ENCODE results near the gene LEP. TPM values are rescaled to one million over a fixed set of nuclear protein-coding genes. Genes with fewer than 3 reads are reported as not detected.

The LEP gene
- polyA plus RNA-seq, 1 experiment = 0.05 TPM

DNA sequence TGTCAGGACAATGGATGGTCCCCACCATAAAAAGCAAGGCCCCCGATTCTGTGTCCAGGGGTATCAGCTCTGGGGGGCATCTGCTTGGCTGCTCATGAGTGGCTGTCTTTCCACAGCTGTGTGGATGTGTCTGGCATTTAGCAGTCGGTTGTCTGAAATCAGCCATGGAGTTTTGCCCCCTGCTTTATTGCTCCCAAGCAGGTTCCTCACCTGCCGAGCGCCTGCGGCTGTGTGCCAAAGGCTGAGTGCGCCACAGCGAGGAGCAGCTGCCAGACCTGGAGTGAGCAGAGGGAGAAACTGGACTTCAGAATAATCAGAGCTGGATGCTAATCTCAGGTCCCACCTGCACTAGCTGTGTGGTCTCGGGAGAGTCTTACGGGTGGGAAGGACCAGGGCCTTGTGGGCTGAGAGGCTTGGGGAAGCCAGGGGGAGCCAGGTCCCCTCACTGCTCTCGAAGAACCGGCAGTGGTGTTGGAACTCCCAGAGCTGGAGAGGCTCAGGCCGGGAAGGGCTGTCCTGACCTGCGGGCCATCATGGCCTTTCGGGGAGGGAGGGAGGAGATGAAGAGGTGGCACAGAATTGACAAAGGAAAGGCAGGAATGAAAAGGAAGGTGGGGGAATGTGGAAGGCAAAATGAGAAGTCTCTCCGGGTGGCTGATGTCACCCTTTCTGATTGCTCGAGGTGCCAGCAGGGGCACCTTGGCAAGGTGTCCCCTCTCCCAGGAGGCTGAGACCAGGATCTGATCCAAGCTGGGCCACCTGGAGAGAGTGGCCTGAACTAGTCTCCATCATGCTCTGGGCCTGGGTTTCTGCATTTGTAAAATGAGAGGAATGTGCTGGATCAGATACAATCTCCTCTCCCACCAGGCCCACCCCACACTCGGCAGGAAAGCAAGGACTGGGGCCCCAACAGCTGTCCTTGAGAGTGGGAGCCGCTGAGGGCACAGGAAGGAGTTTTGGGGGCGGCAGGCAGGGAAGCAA lies 30.2 kb upstream of the LEP start:
- TF ChIP-seq, protein P1, sequence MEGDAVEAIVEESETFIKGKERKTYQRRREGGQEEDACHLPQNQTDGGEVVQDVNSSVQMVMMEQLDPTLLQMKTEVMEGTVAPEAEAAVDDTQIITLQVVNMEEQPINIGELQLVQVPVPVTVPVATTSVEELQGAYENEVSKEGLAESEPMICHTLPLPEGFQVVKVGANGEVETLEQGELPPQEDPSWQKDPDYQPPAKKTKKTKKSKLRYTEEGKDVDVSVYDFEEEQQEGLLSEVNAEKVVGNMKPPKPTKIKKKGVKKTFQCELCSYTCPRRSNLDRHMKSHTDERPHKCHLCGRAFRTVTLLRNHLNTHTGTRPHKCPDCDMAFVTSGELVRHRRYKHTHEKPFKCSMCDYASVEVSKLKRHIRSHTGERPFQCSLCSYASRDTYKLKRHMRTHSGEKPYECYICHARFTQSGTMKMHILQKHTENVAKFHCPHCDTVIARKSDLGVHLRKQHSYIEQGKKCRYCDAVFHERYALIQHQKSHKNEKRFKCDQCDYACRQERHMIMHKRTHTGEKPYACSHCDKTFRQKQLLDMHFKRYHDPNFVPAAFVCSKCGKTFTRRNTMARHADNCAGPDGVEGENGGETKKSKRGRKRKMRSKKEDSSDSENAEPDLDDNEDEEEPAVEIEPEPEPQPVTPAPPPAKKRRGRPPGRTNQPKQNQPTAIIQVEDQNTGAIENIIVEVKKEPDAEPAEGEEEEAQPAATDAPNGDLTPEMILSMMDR (IDR thresholded peaks at IDR 0.05; ENCODE audit: insufficient read depth, low read depth, low read length) = no peak
- ChIA-PET CTCF (interaction anchor here (0.6 to 7.9 kb wide), 10 partner anchors 12 to 705 kb away, joined by 3 to 136 read pairs (median 6); no protein-coding TSS in a partner anchor), POLR2A (no interaction called here)
- Histone ChIP-seq H3K4me3 (ENCODE audit: low read depth, low read length) (no peak overlapping the region), H3K27me3 (ENCODE audit: control insufficient read depth, insufficient read depth, low read length) (peaks cover 11% of the 10 kb centered on the region), H3K36me3 (ENCODE audit: control insufficient read depth, insufficient read depth, low read length) (no peaks in the 10 kb centered on the region)
- DNase-seq (ENCODE audit: low read depth) = no peak

DNA sequence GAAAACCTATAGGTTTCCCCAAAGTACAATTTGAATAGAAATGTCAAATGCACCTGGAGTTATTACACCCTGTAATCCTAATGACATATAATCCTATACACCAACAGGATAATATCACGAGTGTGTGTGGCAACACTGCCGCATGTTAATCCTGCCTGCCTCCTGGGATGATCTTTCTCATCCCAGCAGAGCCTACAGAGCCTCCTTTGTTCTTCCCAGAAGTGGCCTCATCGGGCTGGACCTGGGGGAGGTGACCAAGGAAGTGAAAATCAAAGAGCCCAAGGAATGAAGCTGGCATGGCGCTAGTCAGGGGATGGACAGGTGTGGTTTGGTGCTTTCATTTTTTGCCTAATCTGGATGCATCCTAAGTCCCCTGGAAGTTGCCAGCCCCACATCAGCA lies 29.5 kb upstream of the LEP start:
- H3K27me3 ChIP-seq (ENCODE audit: control insufficient read depth, insufficient read depth, low read length) = peaks cover 8% of the 10 kb centered on the region
- ChIA-PET CTCF (interaction anchor here (1.1 to 7.9 kb wide), 2 partner anchors 503 to 626 kb away, joined by 3 to 136 read pairs; no protein-coding TSS in a partner anchor), POLR2A (no interaction called here)
- no peak for DNase-seq (ENCODE audit: low read depth)
- TF ChIP-seq, protein P1 (IDR thresholded peaks at IDR 0.05; ENCODE audit: insufficient read depth, low read depth, low read length) = no peak
- no peak overlapping the region for H3K4me3 ChIP-seq (ENCODE audit: low read depth, low read length)
- H3K36me3 ChIP-seq (ENCODE audit: control insufficient read depth, insufficient read depth, low read length) = no peaks in the 10 kb centered on the region

DNA sequence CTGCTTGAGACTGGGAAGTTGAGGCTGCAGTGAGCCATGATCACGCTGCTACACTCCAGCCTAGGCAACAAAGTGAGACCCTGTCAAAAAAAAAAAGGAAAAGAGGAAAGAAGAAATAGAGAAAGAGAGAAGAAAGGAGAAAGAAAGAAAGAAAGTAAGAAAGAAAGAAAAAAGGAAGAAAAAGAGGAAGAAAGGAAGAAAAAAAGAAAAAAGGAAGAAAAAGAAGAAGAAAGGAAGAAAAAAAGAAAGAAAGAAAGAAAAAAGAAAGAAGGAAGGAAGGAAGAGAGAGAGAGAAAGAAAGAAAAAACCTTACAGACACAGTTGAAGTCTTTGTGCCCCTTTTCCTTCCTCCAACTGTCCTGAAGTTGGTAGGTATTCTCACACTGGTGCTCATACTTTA lies 26.6 kb upstream of the LEP start:
- ChIA-PET CTCF (interaction anchor here (1.7 to 3.6 kb wide), 3 partner anchors 8 to 107 kb away, joined by 5 to 14 read pairs (median 14); no protein-coding TSS in a partner anchor), POLR2A (no interaction called here)
- TF ChIP-seq, protein P1 (IDR thresholded peaks at IDR 0.05; ENCODE audit: insufficient read depth, low read depth, low read length) = no peak
- peaks cover 5% of the 10 kb centered on the region for H3K27me3 ChIP-seq (ENCODE audit: control insufficient read depth, insufficient read depth, low read length)
- no peaks in the 10 kb centered on the region for H3K36me3 ChIP-seq (ENCODE audit: control insufficient read depth, insufficient read depth, low read length)
- no peak for DNase-seq (ENCODE audit: low read depth)
- H3K4me3 ChIP-seq (ENCODE audit: low read depth, low read length) = no peak overlapping the region

DNA sequence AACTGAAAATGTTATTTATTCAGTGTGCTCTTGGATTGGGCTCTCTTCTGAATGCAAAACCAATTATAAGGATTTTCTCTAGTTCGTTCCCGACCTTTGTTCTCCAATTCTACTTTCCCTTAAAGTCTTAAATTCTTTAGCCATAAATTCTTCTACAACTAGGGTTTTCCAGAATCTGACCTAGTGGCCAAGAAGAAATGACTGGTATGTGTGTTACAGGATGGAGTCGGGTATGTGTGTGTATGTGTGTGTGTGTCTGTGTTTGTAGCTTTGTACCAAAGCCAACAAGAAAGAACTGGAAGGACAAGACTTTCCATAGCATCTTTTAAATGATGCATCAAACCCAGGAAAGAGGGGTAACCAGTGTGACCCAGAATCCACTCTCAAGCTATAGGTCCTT lies 25.8 kb upstream of the LEP start:
- CTCF ChIA-PET = interaction anchor here (1.1 to 3.6 kb wide), 5 partner anchors 9 to 508 kb away, joined by 3 to 14 read pairs (median 5); no protein-coding TSS in a partner anchor

More for the DNA sequence above, 25.8 kb upstream of the LEP start:
- peaks cover 4% of the 10 kb centered on the region for H3K27me3 ChIP-seq (ENCODE audit: control insufficient read depth, insufficient read depth, low read length)
- TF ChIP-seq, protein P1 (IDR thresholded peaks at IDR 0.05; ENCODE audit: insufficient read depth, low read depth, low read length) = no peak
- peak; percentile 59 for DNase-seq (ENCODE audit: low read depth)
- H3K4me3 ChIP-seq (ENCODE audit: low read depth, low read length) = no peak overlapping the region
- POLR2A ChIA-PET = interaction anchor here (0.6 kb wide), 1 partner anchor 580 kb away, joined by 7 read pairs; no protein-coding TSS in a partner anchor
- H3K36me3 ChIP-seq (ENCODE audit: control insufficient read depth, insufficient read depth, low read length) = no peaks in the 10 kb centered on the region
